ENCODE results near the gene ITLN1.
"Not testable (repeated sequence)": the region's sequence is repeated elsewhere in the genome, so short reads cannot be mapped to it uniquely, and the experiment has no call there.

DNA sequence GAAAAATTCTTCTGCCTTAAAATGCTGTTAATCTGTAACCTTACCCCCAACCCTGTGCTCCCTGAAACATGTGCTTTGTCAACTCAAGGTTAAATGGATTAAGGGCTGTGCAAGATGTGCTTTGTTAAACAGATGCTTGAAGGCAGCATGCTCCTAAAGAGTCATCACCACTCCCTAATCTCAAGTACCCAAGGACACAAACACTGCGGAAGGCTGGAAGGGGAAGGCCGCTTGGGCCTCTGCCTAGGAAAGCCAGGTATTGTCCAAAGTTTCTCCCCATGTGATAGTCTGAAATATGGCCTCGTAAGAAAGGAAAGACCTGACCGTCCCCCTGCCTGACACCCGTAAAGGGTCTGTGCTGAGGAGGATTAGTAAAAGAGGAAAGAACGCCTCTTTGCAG, 28.2 kb upstream of the ITLN1 start:
- TF ChIP-seq, protein P1, sequence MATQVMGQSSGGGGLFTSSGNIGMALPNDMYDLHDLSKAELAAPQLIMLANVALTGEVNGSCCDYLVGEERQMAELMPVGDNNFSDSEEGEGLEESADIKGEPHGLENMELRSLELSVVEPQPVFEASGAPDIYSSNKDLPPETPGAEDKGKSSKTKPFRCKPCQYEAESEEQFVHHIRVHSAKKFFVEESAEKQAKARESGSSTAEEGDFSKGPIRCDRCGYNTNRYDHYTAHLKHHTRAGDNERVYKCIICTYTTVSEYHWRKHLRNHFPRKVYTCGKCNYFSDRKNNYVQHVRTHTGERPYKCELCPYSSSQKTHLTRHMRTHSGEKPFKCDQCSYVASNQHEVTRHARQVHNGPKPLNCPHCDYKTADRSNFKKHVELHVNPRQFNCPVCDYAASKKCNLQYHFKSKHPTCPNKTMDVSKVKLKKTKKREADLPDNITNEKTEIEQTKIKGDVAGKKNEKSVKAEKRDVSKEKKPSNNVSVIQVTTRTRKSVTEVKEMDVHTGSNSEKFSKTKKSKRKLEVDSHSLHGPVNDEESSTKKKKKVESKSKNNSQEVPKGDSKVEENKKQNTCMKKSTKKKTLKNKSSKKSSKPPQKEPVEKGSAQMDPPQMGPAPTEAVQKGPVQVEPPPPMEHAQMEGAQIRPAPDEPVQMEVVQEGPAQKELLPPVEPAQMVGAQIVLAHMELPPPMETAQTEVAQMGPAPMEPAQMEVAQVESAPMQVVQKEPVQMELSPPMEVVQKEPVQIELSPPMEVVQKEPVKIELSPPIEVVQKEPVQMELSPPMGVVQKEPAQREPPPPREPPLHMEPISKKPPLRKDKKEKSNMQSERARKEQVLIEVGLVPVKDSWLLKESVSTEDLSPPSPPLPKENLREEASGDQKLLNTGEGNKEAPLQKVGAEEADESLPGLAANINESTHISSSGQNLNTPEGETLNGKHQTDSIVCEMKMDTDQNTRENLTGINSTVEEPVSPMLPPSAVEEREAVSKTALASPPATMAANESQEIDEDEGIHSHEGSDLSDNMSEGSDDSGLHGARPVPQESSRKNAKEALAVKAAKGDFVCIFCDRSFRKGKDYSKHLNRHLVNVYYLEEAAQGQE (IDR thresholded peaks at IDR 0.05; ENCODE audit: borderline replicate concordance): not testable (repeated sequence)
- not testable (repeated sequence) for TF ChIP-seq CTCF (IDR thresholded peaks at IDR 0.05; ENCODE audit: poor library complexity, severe bottlenecking); TAF1 (IDR thresholded peaks at IDR 0.05; ENCODE audit: low read depth); EZH2 (IDR thresholded peaks at IDR 0.05; ENCODE audit: borderline replicate concordance, insufficient read depth, low read length, poor library complexity, severe bottlenecking); POLR2AphosphoS5 (IDR thresholded peaks at IDR 0.05); EP300 (conservative IDR thresholded peaks at IDR 0.05; ENCODE audit: poor library complexity, severe bottlenecking); RAD21 (conservative IDR thresholded peaks at IDR 0.05); MXI1 (conservative IDR thresholded peaks at IDR 0.05; ENCODE audit: poor library complexity, severe bottlenecking)
